H1 (cell line): Measurements from ENCODE around the gene GSPT1.

Experiments used
- CHD1 ChIP-seq: IDR thresholded peaks from 2 replicates; pipeline ENCODE4 v1.6.1; 2012; ENCODE audit warnings: low read depth, low read length, improper control_type of control experiment
- HDAC6 ChIP-seq: IDR thresholded peaks from one replicate; pipeline ENCODE4 v1.7.1; 2012; ENCODE audit warnings: low read depth, mild to moderate bottlenecking, inconsistent platforms, low read length, moderate library complexity
- NRF1 ChIP-seq: IDR thresholded peaks from 2 replicates; pipeline ENCODE4 v1.6.1; 2011; ENCODE audit warnings: mild to moderate bottlenecking, low read depth, low read length, improper control_type of control experiment
- POLR2A ChIP-seq, 2 experiments: IDR thresholded peaks; 1 replicate in 1 of 2; 2 replicates in 1 of 2; pipeline ENCODE4 v1.6.1; 2011; ENCODE audit warnings: low read depth in 2 of 2, low read length in 2 of 2, mild to moderate bottlenecking in 2 of 2; ENCODE audit errors: control extremely low read depth in 1 of 2
- SAP30 ChIP-seq: fragments of 300-600 bp; sonication (generic); IDR thresholded peaks from 2 replicates; pipeline ENCODE4 v1.7.1; 2012; ENCODE audit warnings: low read length, moderate library complexity, mild to moderate bottlenecking, inconsistent platforms; ENCODE audit not compliant: insufficient read depth, insufficient replicate concordance
- SP2 ChIP-seq: IDR thresholded peaks from 2 replicates; pipeline ENCODE4 v1.6.1; 2012; ENCODE audit warnings: mild to moderate bottlenecking, low read length, inconsistent platforms
- ZNF274 ChIP-seq: IDR thresholded peaks from 2 replicates; pipeline ENCODE4 v1.7.0; 2012; ENCODE audit warnings: low read length, borderline replicate concordance; ENCODE audit errors: extremely low read depth
- TF ChIP-seq, protein P1 (sequence below), 3 experiments: IDR thresholded peaks; 1 replicate in 2 of 3; 2 replicates in 1 of 3; pipeline versions ENCODE4 v1.5.1 to v1.6.1; 2011; ENCODE audit warnings: low read length in 3 of 3, mild to moderate bottlenecking in 3 of 3, inconsistent platforms in 2 of 3, low read depth in 1 of 3, moderate library complexity in 1 of 3; ENCODE audit not compliant: insufficient read depth in 1 of 3; ENCODE audit errors: control extremely low read depth in 1 of 3
- TF ChIP-seq, protein P2 (sequence below): IDR thresholded peaks from 2 replicates; pipeline ENCODE4 v1.6.1; 2011; ENCODE audit warnings: low read depth, mild to moderate bottlenecking, low read length; ENCODE audit not compliant: insufficient read depth
- TF ChIP-seq, protein P3 (sequence below): IDR thresholded peaks from 2 replicates; pipeline ENCODE4 v1.6.1; 2012; ENCODE audit warnings: inconsistent platforms
- TF ChIP-seq, protein P4 (sequence below): fragments of 300-600 bp; sonication (generic); IDR thresholded peaks from 2 replicates; pipeline ENCODE4 v1.7.1; 2012; ENCODE audit warnings: low read length, moderate library complexity, mild to moderate bottlenecking, inconsistent platforms; ENCODE audit not compliant: insufficient replicate concordance

DNA sequence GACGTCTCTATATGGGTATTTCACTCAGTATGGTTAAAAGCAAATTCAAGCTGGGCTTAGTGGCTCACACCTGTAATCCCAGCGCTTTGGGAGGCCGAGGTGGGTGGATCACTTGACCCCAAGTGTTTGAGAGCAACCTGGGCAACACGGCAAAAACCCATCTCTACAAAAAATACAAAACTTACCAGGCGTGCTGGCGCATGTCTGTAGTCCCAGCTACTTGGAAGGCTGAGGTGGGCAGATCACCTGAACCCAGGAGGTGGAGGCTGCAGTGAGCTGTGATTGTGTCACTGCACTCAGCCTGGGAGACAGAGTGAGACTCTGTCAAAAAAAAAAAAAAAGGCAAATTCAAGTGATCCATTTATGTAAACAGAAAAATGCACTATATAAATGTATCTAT, 48.0 kb upstream of the GSPT1 start:
- TF ChIP-seq, protein P1, sequence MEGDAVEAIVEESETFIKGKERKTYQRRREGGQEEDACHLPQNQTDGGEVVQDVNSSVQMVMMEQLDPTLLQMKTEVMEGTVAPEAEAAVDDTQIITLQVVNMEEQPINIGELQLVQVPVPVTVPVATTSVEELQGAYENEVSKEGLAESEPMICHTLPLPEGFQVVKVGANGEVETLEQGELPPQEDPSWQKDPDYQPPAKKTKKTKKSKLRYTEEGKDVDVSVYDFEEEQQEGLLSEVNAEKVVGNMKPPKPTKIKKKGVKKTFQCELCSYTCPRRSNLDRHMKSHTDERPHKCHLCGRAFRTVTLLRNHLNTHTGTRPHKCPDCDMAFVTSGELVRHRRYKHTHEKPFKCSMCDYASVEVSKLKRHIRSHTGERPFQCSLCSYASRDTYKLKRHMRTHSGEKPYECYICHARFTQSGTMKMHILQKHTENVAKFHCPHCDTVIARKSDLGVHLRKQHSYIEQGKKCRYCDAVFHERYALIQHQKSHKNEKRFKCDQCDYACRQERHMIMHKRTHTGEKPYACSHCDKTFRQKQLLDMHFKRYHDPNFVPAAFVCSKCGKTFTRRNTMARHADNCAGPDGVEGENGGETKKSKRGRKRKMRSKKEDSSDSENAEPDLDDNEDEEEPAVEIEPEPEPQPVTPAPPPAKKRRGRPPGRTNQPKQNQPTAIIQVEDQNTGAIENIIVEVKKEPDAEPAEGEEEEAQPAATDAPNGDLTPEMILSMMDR (IDR thresholded peaks at IDR 0.05; ENCODE audit: control extremely low read depth in 1 of 3, insufficient read depth in 1 of 3, low read depth in 1 of 3, low read length in 3 of 3) = no peak
- TF ChIP-seq SAP30 = no peak
- no peak for TF ChIP-seq NRF1
- TF ChIP-seq POLR2A (IDR thresholded peaks at IDR 0.05; ENCODE audit: control extremely low read depth in 1 of 2, low read depth in 2 of 2, low read length in 2 of 2) = no peak
- TF ChIP-seq, protein P2, sequence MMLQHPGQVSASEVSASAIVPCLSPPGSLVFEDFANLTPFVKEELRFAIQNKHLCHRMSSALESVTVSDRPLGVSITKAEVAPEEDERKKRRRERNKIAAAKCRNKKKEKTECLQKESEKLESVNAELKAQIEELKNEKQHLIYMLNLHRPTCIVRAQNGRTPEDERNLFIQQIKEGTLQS = no peak
- TF ChIP-seq, protein P3, sequence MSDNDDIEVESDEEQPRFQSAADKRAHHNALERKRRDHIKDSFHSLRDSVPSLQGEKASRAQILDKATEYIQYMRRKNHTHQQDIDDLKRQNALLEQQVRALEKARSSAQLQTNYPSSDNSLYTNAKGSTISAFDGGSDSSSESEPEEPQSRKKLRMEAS = no peak
- no peak for TF ChIP-seq ZNF274
- no peak for TF ChIP-seq CHD1
- no peak for TF ChIP-seq SP2
- TF ChIP-seq, protein P4, sequence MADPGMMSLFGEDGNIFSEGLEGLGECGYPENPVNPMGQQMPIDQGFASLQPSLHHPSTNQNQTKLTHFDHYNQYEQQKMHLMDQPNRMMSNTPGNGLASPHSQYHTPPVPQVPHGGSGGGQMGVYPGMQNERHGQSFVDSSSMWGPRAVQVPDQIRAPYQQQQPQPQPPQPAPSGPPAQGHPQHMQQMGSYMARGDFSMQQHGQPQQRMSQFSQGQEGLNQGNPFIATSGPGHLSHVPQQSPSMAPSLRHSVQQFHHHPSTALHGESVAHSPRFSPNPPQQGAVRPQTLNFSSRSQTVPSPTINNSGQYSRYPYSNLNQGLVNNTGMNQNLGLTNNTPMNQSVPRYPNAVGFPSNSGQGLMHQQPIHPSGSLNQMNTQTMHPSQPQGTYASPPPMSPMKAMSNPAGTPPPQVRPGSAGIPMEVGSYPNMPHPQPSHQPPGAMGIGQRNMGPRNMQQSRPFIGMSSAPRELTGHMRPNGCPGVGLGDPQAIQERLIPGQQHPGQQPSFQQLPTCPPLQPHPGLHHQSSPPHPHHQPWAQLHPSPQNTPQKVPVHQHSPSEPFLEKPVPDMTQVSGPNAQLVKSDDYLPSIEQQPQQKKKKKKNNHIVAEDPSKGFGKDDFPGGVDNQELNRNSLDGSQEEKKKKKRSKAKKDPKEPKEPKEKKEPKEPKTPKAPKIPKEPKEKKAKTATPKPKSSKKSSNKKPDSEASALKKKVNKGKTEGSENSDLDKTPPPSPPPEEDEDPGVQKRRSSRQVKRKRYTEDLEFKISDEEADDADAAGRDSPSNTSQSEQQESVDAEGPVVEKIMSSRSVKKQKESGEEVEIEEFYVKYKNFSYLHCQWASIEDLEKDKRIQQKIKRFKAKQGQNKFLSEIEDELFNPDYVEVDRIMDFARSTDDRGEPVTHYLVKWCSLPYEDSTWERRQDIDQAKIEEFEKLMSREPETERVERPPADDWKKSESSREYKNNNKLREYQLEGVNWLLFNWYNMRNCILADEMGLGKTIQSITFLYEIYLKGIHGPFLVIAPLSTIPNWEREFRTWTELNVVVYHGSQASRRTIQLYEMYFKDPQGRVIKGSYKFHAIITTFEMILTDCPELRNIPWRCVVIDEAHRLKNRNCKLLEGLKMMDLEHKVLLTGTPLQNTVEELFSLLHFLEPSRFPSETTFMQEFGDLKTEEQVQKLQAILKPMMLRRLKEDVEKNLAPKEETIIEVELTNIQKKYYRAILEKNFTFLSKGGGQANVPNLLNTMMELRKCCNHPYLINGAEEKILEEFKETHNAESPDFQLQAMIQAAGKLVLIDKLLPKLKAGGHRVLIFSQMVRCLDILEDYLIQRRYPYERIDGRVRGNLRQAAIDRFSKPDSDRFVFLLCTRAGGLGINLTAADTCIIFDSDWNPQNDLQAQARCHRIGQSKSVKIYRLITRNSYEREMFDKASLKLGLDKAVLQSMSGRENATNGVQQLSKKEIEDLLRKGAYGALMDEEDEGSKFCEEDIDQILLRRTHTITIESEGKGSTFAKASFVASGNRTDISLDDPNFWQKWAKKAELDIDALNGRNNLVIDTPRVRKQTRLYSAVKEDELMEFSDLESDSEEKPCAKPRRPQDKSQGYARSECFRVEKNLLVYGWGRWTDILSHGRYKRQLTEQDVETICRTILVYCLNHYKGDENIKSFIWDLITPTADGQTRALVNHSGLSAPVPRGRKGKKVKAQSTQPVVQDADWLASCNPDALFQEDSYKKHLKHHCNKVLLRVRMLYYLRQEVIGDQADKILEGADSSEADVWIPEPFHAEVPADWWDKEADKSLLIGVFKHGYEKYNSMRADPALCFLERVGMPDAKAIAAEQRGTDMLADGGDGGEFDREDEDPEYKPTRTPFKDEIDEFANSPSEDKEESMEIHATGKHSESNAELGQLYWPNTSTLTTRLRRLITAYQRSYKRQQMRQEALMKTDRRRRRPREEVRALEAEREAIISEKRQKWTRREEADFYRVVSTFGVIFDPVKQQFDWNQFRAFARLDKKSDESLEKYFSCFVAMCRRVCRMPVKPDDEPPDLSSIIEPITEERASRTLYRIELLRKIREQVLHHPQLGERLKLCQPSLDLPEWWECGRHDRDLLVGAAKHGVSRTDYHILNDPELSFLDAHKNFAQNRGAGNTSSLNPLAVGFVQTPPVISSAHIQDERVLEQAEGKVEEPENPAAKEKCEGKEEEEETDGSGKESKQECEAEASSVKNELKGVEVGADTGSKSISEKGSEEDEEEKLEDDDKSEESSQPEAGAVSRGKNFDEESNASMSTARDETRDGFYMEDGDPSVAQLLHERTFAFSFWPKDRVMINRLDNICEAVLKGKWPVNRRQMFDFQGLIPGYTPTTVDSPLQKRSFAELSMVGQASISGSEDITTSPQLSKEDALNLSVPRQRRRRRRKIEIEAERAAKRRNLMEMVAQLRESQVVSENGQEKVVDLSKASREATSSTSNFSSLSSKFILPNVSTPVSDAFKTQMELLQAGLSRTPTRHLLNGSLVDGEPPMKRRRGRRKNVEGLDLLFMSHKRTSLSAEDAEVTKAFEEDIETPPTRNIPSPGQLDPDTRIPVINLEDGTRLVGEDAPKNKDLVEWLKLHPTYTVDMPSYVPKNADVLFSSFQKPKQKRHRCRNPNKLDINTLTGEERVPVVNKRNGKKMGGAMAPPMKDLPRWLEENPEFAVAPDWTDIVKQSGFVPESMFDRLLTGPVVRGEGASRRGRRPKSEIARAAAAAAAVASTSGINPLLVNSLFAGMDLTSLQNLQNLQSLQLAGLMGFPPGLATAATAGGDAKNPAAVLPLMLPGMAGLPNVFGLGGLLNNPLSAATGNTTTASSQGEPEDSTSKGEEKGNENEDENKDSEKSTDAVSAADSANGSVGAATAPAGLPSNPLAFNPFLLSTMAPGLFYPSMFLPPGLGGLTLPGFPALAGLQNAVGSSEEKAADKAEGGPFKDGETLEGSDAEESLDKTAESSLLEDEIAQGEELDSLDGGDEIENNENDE = no peak
- TF ChIP-seq HDAC6 = no peak
